HG03457 (cell line): ENCODE data around the gene MKNK2.
"Not testable (repeated sequence)": the region's sequence is repeated elsewhere in the genome, so short reads cannot be mapped to it uniquely, and the experiment has no call there.

Source experiments
- ATAC-seq: cut with Tn5 transposase; IDR thresholded peaks from one replicate; pipeline ENCODE4 v1.9.1; 2021; ENCODE audit warnings: moderate number of reproducible peaks; ENCODE audit not compliant: unreplicated experiment

The MKNK2 gene

GRCh38 chr19:2044709-2045500, 6.1 kb downstream of the MKNK2 start:
- no peak for ATAC-seq

DNA sequence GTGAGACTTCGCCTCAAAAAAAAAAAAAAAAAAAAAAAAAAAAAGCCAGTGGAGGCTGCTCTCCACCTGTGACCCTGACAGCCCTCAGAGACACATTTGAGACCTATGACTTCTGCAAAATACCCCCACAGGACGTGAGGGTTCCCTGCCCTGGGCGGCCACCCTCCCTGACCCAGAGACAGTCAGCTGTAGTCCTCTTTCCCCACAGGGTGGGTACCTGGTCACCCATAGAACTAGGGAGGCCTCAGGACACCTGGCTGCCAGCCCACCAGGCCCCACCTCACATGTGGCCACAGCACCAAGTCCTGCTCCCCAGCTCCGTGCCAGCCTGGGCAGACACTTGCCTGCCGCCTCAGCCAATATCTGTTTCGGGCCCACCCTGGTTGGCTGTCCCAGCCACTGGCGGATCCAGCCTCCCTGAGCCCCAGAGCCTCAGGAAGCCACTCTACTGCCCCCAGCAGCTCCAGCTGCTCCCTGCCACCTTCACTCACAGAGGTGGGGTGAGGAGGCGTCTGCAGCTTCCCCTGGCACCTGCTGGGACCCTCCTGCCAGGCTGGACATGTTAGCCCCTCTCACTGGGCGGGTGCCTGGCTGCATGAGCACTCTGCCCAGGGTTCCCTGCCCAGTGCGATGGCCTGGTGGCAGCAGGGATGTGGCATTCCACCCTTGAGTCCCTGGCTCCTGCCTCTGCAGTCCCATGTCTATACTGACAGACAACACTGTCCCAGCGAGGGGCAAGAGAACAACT, 6.9 kb downstream of the MKNK2 start:
- no peak for ATAC-seq

GRCh38 chr19:2043251-2043641, 7.8 kb downstream of the MKNK2 start:
- no peak for ATAC-seq

DNA sequence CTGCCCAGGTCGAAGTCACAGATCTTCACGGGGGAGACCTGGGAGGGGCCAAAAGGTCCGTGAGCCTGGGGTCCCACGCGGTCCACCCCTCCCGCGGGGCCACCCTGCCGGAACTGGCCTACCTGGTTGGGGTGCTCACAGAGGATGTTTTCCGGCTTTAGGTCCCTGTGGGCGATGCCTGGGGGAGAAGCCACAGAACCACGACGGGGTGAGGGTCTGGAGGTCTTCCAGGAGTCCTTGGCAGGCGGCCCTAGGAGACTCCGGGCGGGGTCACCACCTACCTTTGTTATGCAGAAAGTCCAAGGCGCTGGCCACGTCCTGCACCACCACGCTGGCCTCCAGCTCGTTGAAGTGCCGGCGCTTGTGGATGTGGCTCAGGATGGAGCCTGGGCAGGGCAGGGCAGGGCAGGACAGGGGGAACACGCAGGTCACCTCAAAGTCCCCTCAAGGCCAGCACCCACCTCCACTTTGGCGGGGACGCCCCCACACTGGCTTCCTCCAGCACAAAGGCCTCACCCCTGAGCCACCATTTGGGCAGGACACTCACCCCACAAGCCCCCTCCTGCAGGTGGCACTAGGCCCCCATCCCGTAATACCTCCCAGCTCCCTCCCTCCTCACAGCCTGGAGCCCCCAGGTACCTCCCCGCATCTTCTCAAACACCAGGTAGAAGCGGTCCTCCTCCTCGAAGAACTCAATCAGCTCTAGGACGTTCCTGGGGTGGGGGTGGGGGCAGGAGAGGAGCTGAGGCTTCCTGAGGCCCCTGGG, 8.4 kb downstream of the MKNK2 start:
- no peak for ATAC-seq

DNA sequence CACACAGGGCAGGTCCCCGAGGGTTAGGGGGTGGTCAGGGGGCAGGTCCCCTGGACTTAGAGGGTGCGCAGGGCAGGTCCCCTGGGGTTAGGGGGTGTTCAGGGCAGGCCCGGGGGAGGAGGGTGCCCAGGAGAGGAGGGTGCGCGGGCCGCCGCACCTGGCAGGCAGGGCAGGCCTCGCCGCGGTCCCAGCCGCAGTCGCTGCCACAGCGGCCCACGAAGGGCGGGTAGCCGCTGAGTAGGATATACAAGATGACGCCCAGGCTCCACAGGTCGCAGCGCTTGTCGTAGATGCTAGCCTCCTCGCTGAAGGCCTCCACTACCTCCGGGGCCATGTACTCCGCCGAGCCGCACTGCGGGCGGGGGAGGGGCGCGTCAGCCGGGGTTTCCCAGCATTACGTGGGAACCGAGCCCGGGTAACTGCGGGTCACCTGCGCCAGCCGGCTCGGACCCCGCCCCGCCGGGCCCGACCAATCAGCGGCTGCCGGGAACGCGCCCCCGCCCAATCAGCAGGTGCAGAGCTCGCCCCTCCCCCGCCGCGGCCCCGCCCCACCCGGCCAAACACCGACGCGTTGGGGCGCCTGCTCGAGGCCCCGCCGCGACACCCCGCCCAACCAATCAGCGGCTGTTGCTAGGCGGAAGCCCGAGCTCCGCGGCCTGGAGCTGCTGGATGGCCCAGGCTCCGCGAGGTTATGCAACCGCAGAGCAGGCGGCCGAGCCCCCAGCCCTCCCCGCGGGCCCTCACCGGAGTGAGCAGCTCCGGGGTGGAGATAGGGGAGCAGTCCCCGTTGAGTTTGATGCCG, 9.2 kb downstream of the MKNK2 start:
- peak; percentile 45 for ATAC-seq

DNA sequence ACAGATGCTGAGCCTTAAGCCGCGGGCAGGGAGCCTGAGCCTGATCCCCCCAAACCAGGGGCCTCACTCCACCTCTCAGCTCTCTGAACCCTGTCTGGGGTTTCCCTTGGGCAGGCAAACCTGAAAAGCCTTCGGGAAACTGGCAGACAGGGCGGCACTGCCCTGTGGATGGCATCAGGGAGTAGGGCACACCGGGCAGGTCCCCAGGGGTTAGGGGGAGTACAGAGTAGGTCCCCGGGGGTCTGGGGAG, 9.7 kb downstream of the MKNK2 start:
- ATAC-seq, result no peak

- no peak for ATAC-seq
Measured at GRCh38 chr19:2040647-2041432, 10.2 kb downstream of the MKNK2 start.

GRCh38 chr19:2039959-2040646, 10.9 kb downstream of the MKNK2 start:
- ATAC-seq, result no peak

- no peak for ATAC-seq
Measured at GRCh38 chr19:2039089-2039958, 11.7 kb downstream of the MKNK2 start.

GRCh38 chr19:2038284-2039088, 12.6 kb downstream of the MKNK2 start:
- ATAC-seq, result no peak

- no peak for ATAC-seq
Measured at GRCh38 chr19:2037651-2038255, 13.3 kb downstream of the MKNK2 start.

GRCh38 chr19:2036424-2036823, 14.6 kb downstream of the MKNK2 start:
- no peak for ATAC-seq

GRCh38 chr19:2035590-2035991, 15.5 kb downstream of the MKNK2 start:
- ATAC-seq, result no peak

DNA sequence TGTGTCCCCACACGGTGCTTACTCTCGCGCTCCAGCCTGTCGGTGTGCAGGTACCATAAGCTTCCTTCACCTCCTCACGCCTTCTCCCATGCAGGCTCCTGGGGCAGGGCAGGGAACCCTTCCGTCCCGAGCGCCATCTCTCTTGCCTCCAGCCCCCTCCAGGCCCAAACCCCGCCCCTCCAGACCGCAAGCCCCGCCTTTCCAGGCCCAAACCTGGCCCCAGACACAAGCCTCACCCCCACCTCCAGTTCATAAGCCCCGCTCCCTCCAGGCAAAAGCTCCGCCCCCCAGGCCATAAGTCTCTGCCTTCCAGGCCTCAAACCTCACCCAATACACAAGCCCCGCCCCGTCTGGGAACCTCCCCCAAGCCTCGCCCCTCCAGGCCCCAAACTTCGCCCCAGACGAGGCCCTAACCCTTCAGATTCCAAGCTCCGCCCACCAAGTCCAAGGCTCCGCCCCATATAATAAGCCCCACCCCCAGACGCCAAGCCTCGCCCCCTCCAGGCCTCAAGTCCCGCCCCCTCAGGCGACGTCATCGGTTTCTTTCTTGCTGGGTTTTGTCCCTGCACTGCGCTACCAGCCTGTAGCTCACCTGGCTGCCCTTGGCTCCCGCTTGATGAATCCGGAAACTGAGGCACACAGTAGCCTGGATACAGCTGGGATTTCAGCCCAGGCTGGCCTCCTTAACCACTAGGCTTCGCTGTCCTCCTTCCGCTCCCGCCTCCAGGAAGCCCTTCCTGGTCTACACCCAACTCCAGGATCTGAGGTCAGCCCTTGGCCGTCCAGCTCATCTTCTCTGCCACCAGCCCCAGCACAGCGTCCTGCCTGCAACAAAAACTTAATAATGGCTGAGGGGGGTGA, 16.1 kb downstream of the MKNK2 start:
- ATAC-seq, result no peak

- ATAC-seq, result not testable (repeated sequence)
Measured at GRCh38 chr19:2034253-2034652, 16.8 kb downstream of the MKNK2 start.

GRCh38 chr19:2033825-2034159, 17.3 kb downstream of the MKNK2 start:
- ATAC-seq, result no peak
